ENCODE measurements around the gene CDH22.
A peak's percentile ranks its signal among the peaks of the same experiment; 100 is the strongest.

Gene CDH22, protein sequence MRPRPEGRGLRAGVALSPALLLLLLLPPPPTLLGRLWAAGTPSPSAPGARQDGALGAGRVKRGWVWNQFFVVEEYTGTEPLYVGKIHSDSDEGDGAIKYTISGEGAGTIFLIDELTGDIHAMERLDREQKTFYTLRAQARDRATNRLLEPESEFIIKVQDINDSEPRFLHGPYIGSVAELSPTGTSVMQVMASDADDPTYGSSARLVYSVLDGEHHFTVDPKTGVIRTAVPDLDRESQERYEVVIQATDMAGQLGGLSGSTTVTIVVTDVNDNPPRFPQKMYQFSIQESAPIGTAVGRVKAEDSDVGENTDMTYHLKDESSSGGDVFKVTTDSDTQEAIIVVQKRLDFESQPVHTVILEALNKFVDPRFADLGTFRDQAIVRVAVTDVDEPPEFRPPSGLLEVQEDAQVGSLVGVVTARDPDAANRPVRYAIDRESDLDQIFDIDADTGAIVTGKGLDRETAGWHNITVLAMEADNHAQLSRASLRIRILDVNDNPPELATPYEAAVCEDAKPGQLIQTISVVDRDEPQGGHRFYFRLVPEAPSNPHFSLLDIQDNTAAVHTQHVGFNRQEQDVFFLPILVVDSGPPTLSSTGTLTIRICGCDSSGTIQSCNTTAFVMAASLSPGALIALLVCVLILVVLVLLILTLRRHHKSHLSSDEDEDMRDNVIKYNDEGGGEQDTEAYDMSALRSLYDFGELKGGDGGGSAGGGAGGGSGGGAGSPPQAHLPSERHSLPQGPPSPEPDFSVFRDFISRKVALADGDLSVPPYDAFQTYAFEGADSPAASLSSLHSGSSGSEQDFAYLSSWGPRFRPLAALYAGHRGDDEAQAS

DNA sequence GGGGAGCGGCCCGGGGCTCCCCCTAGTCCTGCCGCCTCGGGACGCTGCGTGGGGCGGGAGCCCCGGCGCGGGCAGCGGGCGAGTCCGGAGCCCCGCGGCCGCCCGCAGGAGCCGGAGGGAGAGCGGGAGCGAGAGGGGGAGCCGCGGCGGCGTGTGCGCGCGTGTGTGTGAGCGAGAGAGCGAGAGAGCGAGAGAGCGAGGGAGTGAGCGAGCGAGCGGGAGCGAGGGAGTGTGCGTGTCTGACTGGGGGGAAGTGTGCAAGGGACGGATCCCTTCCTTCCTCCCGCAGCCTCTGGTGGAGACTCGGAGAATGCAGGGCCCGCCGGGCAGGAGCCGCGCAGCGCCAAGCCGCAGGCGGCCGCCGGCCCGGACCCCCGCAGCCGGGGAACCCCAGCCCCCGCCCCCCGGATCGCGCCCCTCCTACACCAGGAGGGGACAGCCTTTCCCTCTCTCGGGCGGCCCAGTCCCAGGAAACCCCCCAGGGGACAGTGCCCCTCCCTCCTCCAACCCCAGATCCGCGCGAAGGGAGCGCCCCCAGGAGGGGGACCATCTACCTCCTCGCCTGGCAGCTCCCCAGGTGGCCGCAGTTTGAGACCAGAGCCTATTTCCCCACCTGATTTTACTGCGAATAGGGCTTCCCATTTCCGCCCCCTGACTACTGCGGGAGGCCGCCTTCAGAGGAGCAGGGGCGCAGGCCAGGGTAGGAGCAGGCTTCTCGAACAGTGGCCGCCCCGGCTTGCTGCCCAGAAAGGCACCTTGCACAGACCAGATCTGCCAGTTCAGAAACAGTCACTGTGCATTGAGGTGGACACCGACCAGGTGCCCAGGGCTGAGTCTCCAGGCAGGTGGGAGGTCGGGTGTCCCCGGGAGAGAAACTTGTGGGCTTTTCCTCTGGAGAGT lies at the start of gene CDH22:
CDH22 (minus strand) TSS at position 241 of the 900 bp plus-strand sequence. CDS start 57,204 bp downstream, outside the sequence.
- DNase-seq (ENCODE audit: low spot score): no peak

DNA sequence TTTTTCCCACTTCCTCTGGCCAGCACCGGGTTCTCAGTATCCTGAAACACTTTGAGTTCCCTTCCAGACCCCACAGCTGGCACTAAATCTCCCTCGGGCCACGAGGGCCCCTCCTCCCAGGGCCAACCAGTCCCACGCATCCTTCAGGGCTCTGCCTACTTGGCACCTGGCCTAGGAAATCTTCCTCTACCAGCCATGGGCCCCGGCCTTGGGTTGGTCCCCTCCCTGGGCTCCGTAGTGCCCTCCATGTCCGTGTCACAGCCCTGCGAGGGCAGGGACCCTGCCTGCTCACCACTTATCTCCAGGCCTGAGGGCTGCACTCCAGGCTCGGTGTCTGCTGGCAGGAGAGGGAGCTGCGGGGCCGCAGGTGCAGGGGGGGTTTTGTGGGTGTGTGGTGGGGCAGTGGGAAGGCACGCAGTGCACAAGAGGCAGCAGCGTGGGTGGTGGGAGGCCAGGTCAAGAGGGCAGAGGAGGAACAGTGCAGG lies 48.8 kb upstream of the CDH22 start:
- DNase-seq (ENCODE audit: low spot score): no peak

DNA sequence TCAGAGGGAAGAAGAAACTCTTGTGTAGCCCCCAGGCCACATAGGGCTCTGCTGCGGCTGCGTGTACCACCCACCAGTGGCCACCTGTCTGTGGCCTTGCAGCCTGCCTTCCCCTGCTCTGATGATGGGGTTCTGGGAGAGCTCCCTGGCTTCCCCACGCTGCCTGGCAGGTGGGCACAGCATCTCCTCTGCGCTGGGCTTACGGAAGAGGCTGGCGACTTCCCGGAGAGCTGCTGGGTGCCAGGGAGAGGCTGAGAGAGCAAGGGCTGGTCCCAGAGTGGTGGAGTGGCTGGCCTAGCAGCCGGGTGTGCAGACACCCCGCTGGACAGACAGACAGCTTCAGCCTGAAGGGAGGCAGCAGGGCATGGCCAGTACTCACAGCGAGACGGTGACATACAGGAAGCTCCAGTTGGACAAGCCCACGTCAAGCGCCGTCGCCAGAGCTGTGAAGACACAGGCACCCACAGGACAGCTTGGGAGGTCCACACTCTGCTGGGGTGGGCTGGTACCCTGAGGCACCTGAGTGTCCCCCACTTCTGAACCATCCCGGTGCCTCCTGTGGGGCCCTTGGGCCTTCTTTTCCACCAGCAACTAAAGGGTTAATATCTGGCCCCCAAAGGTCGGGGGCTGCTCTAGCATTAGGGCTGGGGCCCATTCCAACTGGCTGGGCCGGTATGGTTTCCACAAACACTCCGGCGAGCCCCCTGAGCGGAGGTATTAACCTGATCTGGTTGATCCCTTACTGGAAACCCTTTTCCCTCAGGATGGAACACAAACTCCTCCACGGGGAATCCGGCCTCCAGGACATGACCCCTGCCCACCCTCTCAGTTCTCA lies 48.1 kb upstream of the CDH22 start:
- DNase-seq (ENCODE audit: low spot score): no peak

DNA sequence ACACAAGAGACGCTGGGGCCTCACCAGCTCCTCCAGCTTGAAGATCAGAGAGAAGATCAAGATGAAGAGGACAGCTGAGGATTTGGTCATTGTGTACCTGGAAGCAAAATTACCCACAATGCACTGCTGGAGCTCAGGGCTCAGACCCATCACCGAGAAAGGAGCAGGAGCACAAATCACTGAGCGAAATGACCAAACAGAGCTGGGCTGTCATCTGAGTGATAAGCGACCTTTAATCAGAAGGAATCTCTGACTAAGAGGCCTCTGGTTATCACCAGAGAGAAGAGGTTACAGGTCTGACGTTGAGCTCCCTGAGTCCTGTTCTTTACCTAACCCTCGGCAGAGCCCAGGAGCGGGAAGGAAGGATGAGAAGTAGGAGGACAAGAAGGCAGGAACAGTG lies 47.5 kb upstream of the CDH22 start:
- no peak for DNase-seq (ENCODE audit: low spot score)

DNA sequence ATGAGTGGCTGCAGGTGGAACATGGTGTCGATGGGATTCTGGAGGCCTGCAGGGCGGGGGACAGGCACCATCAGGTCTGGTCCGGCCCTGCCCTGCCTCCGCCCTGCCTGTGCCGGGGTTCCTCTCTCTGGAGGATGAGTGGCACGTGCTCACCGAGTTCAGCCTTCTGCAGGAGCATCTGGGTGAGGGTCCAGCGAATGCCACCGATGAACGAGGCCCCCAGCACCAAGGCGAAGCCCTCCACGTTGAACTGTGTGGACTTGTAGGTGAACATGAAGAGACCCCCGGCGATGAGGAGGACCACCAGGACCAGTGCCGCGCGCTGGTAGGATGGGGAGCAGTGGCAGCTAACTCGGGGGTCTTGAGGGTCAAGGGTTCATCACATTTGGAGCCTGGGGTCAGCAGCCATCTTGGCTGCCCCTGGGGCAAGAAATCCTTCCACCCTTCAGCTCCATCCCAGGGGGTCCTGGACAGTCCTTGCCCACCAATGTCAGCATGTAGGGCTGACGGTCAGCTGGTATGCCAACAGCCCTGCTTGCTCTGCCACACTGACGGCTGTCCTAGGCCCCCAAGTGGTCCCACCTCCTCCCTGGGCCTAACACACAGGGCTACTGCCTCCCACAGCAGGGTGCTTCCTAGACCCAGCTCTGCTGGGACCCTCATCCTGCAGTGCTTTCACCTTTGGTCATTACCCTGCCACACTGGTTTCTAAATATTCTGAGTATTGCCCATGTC lies 46.8 kb upstream of the CDH22 start:
- DNase-seq (ENCODE audit: low spot score): no peak

DNA sequence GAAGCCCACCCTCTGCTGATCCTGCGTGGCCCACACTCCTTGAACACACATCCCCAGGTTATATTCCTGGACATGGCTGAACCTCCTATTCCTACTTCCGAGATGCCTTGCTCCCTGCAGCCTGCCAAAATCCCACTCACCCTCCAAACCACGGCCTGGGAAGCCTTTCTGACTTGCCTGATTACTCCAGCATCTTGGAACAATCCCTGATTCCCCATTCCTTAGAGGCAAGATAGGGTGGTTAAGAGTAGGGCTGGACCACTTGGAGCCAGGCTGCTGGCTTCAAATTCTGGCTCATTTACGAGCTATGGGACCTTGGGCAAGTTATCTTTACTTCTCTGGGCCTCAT lies 45.9 kb upstream of the CDH22 start:
- DNase-seq (ENCODE audit: low spot score): no peak

DNA sequence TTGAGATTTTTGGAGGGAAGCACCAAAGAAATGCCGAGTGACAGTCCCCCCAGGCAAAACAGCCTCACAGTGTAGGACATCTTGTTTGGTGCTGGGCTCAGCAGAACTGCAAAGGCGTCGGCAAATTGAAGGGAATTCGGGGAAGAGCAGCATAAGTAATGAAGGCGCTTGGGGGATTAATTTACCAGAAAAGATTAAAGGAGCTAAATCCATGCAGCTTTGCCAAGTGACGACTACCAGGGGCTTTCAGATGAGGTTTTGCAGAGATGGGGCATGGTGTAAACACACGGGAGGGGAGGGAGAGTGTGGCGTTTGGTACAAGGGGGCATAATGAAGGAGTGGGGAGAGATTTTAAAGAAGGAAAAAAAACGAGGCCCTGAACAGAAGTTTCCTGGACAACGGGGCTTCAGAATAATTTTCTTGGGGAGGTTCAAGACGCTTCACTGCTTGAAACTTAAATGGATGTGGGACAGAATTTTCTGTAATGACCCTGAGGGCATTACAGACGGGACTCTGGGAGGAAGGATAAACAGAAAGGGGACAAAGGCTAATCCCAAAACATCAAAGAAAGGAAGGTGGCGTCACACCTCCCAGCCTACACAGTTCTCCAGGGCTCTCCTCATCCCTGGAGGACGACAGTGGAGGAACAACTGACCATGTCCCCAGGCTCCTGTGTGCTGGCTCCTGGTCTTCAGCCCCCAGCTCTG lies 45.4 kb upstream of the CDH22 start:
- no peak for DNase-seq (ENCODE audit: low spot score)

DNA sequence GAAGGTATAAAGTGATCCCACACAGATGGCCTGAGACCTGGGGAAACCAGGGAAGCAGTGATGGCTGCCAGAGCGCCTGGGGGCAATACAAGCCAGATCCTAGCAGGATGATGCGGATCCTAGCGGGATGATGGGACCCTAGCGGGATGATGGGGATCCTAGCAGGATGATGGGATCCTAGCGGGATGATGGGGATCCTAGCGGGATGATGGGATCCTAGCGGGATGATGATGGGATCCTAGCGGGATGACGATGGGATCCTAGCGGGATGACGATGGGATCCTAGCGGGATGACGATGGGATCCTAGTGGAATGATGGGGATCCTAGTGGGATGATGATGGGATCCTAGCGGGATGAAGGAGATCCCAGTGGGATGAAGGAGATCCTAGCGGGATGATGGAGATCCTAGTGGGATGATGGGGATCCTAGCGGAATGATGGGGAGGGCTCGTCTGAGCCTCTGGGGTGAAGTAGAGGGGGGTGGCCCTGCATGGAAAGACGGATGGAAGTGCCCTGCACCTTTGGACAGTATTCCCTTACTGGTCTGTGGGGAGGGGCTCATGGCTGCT lies 44.2 kb upstream of the CDH22 start:
- DNase-seq (ENCODE audit: low spot score): no peak

DNA sequence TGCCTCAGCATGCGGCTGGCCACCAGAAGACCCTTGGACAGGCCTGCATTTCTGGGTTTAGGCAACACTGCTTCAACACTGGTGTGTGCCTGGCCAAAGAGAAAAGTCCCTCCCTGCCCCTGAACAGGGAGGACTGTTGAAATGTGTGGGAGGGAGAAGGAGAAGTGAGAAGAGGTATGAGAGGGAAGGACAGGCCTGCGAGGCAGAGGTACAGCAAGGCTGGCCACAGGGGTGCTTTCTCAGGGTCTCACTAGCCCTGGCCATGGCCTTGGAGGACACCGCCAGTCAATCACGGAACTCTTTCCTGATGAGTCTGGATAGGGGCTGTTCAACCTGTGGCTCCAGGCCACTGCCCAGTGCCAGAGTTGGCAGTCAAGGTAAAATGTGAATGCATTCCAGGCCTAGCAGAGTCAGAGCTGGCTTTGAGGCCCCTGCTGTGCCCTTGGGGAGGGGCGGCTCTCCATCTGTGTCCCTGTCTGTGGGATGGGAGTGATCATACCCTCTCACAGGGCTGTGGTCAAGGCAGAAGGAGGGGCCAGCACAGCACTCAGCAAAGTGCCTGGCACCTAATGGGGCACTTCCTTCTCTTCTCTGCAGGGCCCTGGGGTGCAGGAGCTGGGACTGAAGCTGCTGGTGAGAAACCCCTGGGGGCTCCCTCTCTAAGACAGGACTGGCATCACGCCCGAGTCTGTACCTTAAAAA lies 43.2 kb upstream of the CDH22 start:
- no peak for DNase-seq (ENCODE audit: low spot score)

DNA sequence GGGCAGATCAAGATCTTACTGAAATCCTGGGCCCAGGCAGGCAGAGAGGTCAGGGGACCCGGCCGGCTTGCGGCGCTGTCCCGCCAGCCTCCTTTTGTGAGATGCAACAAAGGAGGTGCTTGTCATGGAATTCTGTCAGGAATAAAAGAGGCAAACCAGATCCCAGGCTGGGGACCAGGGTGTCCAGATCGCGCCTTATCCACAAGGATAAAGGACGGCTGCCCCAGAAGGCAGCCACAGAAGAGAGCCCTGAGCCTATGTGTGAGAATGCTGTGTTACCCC lies 42.6 kb upstream of the CDH22 start:
- no peak for DNase-seq (ENCODE audit: low spot score)

DNA sequence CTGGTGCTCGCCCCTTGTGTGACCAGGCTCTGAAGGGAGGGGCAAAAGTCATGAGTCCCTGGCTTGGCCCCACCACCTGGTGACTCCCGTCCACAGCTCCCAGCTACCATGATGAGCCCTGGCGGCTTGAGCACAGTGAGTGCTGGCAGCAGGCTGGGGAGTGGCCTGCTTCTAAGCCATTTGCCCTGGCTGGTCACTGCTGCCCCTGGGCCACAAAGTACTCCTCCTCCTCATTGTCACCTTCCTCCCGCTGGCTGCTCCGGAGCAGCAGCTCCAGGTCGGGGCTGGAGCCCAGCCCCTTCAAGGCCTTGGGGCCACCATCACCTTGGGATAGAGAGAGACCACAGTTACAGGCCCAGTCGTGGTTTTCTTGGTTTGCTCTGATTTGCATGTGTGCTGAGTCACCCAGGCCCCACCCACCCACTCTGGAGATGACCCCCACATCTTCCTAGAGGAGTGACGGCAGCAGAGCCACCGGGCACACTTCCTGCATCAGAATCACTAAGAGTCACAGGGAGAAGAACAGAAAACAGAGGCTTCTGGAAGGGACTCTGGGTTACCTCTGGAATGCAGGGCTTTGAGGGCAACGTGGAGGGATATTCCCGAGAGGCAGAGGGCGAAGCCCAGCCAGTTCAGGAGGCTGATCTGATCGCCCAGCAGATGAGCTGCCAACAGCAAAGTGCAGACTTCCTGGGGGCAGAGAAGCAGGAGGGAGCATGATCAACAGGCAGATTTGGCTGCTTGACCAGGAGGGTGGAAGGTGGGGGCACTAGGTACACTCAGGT lies 42.1 kb upstream of the CDH22 start:
- no peak for DNase-seq (ENCODE audit: low spot score)

DNA sequence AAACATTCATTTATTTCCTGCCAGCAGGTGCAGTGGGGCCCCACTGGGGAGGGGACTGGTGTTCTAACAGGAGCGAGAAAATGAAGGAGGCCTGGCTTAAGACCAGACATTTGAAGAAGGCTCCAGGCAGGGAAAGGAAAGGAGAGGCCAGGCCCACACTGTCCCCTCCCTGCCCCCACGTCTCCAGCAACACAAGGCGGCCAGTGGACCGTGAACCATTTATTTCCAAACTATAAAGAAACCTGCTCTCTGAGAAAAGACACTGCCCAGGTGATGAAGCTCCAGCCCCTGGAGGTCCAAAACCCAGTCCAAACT lies 41.4 kb upstream of the CDH22 start:
- no peak for DNase-seq (ENCODE audit: low spot score)

DNA sequence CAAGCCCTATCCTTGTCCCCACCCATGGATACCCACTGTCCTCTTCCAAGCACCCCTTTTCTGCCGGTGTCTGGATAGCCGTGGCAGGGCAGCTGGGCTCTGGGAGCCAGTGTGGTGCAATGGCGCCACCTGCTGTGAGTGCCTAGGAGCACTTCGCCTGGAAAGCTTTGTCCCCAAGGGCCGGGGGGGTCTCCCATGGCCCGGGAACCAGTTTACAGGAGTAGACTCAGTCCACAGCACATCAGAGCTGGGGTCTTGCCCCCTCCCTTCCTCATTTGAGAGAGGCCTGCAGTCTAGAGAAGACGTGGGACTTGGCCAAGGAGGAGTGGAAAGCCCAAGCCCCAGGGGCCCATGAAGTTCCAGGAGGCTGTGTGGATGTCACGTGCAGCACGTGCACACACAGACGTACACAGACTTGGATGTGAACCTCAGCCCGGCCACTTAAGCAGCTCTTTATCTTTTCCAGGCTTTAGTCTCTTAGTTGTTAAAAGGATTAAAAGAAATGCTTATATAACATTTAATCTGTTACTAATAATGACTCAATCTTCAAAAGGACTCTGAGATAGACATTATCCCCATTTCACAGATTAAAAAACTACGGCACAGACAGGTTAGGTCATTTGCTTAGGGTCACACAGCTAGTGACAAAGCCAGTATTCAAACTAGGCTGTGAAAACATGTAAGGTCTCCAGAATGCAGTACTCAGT lies 40.9 kb upstream of the CDH22 start:
- no peak for DNase-seq (ENCODE audit: low spot score)

DNA sequence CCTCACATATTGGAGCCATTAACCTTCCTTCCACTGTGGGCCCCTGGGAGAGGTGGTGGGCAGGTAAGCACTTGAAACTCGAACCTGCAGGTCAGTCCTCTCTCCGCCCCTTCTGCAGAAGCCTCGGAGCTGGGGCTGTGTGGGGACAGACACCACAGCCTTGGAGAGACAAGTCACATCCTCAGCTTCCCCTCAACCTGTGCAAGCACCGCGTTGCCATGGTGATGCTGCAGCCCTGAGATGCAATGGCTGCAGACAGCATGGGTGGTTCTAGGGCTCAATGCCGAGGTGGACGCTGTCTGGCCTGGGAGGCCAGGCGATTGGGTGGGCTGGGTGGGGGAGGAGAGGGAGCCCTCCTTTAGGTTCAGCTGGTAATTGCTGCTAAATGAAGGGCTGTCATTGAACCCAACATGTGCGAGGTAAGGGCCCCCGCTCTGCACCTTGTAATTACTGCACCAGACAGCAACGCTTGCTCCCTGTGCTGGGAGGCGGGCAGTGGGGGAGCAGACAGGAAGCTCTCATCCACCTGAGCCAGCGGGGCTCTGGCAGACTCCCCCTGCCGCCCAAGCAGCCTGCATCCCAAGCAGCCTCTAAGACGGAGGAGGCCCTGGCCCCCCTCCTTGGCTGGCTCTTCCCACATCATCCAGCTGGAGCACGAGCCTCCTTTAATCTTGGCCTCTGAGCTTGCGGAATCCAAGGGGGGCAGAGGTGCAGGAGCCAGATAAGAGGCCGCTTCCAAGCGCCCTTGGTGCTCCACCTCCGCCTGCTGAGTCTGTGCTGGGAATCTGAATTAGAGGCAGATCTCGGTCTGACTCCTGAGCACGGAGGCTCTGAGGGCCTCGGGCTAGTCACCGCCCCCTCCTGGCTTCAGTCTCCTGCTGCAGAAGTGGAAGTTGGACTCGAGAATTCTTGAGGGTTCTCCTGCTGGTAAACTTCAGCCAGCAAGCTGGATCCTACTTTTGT lies 39.8 kb upstream of the CDH22 start:
- peak; percentile 21 for DNase-seq (ENCODE audit: low spot score)

DNA sequence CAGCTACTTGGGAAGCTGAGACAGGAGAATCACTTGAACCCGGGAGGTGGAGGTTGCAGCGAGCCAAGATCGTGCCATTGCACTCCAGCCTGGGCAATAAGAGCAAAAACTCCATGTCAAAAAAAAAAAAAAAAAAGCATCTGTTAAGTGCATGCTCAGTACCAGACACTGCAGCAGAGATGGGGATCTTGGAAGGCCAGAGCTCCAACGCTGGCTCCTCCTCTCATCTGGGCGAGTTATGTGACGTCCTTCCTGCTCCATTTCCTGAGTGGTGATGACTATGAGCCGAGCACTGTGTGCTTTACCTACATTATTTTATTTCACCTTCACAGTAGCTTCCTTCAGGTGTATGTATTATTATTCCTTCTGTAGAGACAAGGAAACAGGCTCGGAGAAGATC lies 38.5 kb upstream of the CDH22 start:
- DNase-seq (ENCODE audit: low spot score): no peak

DNA sequence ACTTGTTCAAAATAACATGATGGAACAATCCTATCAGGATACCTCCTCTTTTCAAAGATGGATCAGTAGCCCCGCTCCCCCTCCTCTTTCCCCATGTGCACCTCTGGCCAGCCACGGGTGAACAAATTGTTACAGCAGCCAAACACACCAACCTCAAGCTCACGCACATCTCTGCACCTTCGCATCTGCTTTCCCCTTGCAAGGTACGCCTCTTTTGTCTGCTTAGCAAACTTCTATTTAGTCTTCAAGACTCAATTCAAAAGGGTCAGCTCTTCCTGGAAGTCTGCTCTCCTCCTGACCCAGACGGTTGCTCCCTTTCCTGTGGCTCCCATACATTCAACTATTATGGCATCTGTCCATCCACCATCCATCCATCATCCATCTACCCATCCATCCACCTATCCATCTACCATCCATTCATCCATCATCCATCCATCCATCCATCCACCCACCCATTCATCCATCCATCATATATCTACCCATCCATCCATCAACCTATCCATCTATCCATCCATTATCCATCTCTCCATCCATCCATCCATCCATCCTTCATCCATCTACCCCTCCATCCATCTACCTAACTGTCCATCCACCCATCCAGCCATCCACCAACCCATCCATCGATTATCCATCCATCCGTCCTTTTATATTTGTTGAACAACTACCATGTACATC lies 36.3 kb upstream of the CDH22 start:
- no peak for DNase-seq (ENCODE audit: low spot score)

Data from RKO (cell line).